Esophagus muscularis mucosa (tissue), 4 donors: ENCODE data around the gene ABCC1. TPM values are rescaled to one million over a fixed set of nuclear protein-coding genes. Genes with fewer than 3 reads are reported as not detected.

Source experiments
- DNase-seq: peaks from one replicate; pipeline ENCODE4 v3.0.0-alpha.2; 2017; ENCODE audit errors: extremely low spot score
- H3K27ac ChIP-seq, 4 donors: fragments of 200-600 bp; sonication (generic); replicated peaks in 1 of 4; 1 replicate in 3 of 4; 2 replicates in 1 of 4; pipeline ENCODE4 v1.5.1; 2016 to 2019; ENCODE audit warnings: mild to moderate bottlenecking in 1 of 4
- H3K27me3 ChIP-seq, 4 donors: fragments of 200-600 bp; sonication (generic); one replicate each; pipeline versions ENCODE4 v1.5.1 to v1.6.0; 2016 to 2019
- H3K36me3 ChIP-seq, 4 donors: fragments of 200-600 bp; sonication (generic); one replicate each; pipeline ENCODE4 v1.5.1; 2016 to 2019
- H3K4me1 ChIP-seq, 4 donors: fragments of 200-600 bp; sonication (generic); one replicate each; pipeline ENCODE4 v1.5.1; 2016 to 2019
- H3K4me3 ChIP-seq, 4 donors: fragments of 200-600 bp; sonication (generic); 1 replicate in 2 of 4; 2 replicates in 2 of 4; pipeline ENCODE4 v1.5.1; 2016 to 2019; ENCODE audit warnings: mild to moderate bottlenecking in 4 of 4, moderate library complexity in 1 of 4
- H3K9me3 ChIP-seq, 4 donors: fragments of 200-600 bp; sonication (generic); 1 replicate in 3 of 4; 2 replicates in 1 of 4; pipeline ENCODE4 v1.5.1; 2016 to 2019
- CTCF ChIP-seq, 3 experiments: fragments of 200-600 bp in 2 of 3; fragments of 450-650 bp in 1 of 3; sonication (generic) in 2 of 3; IDR thresholded peaks; one replicate each; pipeline ENCODE4 v1.5.1; 2017 to 2019; ENCODE audit warnings: antibody characterized with exemption in 3 of 3, mild to moderate bottlenecking in 2 of 3, moderate library complexity in 1 of 3
- EP300 ChIP-seq: sonication (generic); formaldehyde crosslinking; IDR thresholded peaks from one replicate; pipeline ENCODE4 v1.6.1; 2017; ENCODE audit warnings: antibody characterized with exemption
- POLR2A ChIP-seq: fragments of 450-650 bp; IDR thresholded peaks from one replicate; pipeline ENCODE4 v1.6.1; 2017; ENCODE audit warnings: antibody characterized with exemption, moderate library complexity, mild to moderate bottlenecking, low read depth
- POLR2AphosphoS5 ChIP-seq, 2 donors: sonication (generic); formaldehyde crosslinking; IDR thresholded peaks; one replicate each; pipeline ENCODE4 v1.6.1; 2017; ENCODE audit warnings: antibody characterized with exemption in 2 of 2
- WGBS: methylation state at CpG from one replicate; pipeline ENCODE4 v1.1.5; 2018; 5-methylcytosine and 5-hydroxymethylcytosine counted together
- intact Hi-C: fragments of 100-400 bp; cut with DNase I; formaldehyde crosslinking; loops from one replicate; pipeline ENCODE4 v1.15.1; 2023
- total RNA-seq, 4 donors: library from RNA; depleted of rRNA; stranded (reverse); fragments of >200 nt; gene quantifications; one replicate each; pipeline versions ENCODE4 v1.1.0 to v1.2.1, GENCODE V29; 2016

The ABCC1 gene
- total RNA-seq, 4 donors from 2014 or later: 61.8 to 141 (median 103) TPM

- no peaks in the 10 kb centered on the region for H3K9me3 ChIP-seq
- no peaks in the 10 kb centered on the region for H3K27me3 ChIP-seq
- H3K4me3 ChIP-seq: peak overlapping the region in 1 of 4 donors; percentile 14
- peaks cover 15 to 47% (median 41%) of the 10 kb centered on the region in 4 donors for H3K36me3 ChIP-seq
- TF ChIP-seq EP300 (no peak), CTCF (IDR thresholded peaks at IDR 0.05) (no peak), POLR2A (no peak), POLR2AphosphoS5 (IDR thresholded peaks at IDR 0.05) (no peak)
- DNase-seq: no peak
- H3K27ac ChIP-seq: peak overlapping the region; percentile 82 to 87 (median 85)
- 34% methylated on average over 9 of the region's 9 CpGs for WGBS
- intact Hi-C loops: no loop called here
- H3K4me1 ChIP-seq: peaks cover 28 to 91% (median 81%) of the 10 kb centered on the region in 4 donors
These were observed 72.2 kb downstream of the ABCC1 start for GRCh38 chr16:16021646-16021987.

- intact Hi-C loops: no loop called here
- Histone ChIP-seq H3K9me3 (no peaks in the 10 kb centered on the region), H3K27ac (peak overlapping the region; percentile 82 to 87 (median 85)), H3K4me1 (peaks cover 29 to 93% (median 82%) of the 10 kb centered on the region in 4 donors), H3K36me3 (peaks cover 15 to 42% (median 37%) of the 10 kb centered on the region in 4 donors), H3K27me3 (no peaks in the 10 kb centered on the region), H3K4me3 (peak overlapping the region in 3 of 4 donors; percentile 14 to 32 (median 19))
- peak; percentile 98 for DNase-seq
- TF ChIP-seq CTCF (IDR thresholded peaks at IDR 0.05) (no peak), POLR2AphosphoS5 (IDR thresholded peaks at IDR 0.05) (peak; percentile 88 to 90)
- 33% methylated on average over 5 of the region's 10 CpGs for whole genome bisulfite sequencing
These were observed 72.7 kb downstream of the ABCC1 start for GRCh38 chr16:16021988-16022682.

GRCh38 chr16:16022683-16023064, 73.3 kb downstream of the ABCC1 start:
- intact Hi-C loops: no loop called here
- peaks cover 30 to 98% (median 85%) of the 10 kb centered on the region in 4 donors for H3K4me1 ChIP-seq

GRCh38 chr16:16025214-16025968, 76.0 kb downstream of the ABCC1 start:
- no peak overlapping the region for H3K4me3 ChIP-seq
- TF ChIP-seq POLR2AphosphoS5 (IDR thresholded peaks at IDR 0.05) (no peak), EP300 (no peak), CTCF (IDR thresholded peaks at IDR 0.05) (no peak), POLR2A (no peak)
- H3K36me3 ChIP-seq: peaks cover 2 to 22% (median 8%) of the 10 kb centered on the region in 4 donors
- 44% methylated on average over 8 of the region's 11 CpGs for WGBS
- peak overlapping the region; percentile 82 to 87 (median 85) for H3K27ac ChIP-seq
- H3K4me1 ChIP-seq: peaks cover 54 to 99% (median 95%) of the 10 kb centered on the region in 4 donors
- intact Hi-C loops: no loop called here
- no peaks in the 10 kb centered on the region for H3K27me3 ChIP-seq
- no peak for DNase-seq
- H3K9me3 ChIP-seq: no peaks in the 10 kb centered on the region

More at GRCh38 chr16:16022683-16023064, 73.3 kb downstream of the ABCC1 start:
- TF ChIP-seq POLR2A (no peak), EP300 (no peak), CTCF (IDR thresholded peaks at IDR 0.05) (no peak), POLR2AphosphoS5 (IDR thresholded peaks at IDR 0.05) (no peak)
- H3K27me3 ChIP-seq: no peaks in the 10 kb centered on the region
- H3K27ac ChIP-seq: peak overlapping the region; percentile 82 to 87 (median 85)
- no peaks in the 10 kb centered on the region for H3K9me3 ChIP-seq
- no peak for DNase-seq
- peaks cover 15 to 36% (median 34%) of the 10 kb centered on the region in 4 donors for H3K36me3 ChIP-seq
- peak overlapping the region in 2 of 4 donors; percentile 19 to 32 for H3K4me3 ChIP-seq
- 62% methylated on average over 5 of the region's 5 CpGs for WGBS
